Keratinocyte (primary cell): ENCODE data around the gene GAN.

Experiments used
- EZH2 ChIP-seq: IDR thresholded peaks from one replicate; pipeline ENCODE4 v1.6.1; 2012; ENCODE audit warnings: inconsistent platforms, mild to moderate bottlenecking, low read length, moderate library complexity
- TF ChIP-seq, protein P1 (sequence below), 3 experiments: IDR thresholded peaks in 1 of 3; conservative IDR thresholded peaks in 1 of 3; optimal IDR thresholded peaks in 1 of 3; 2 replicates in 2 of 3; 3 replicates in 1 of 3; pipeline versions ENCODE3 to v1.5.1; 2011; ENCODE audit warnings: low read length in 3 of 3, mild to moderate bottlenecking in 3 of 3, moderate library complexity in 2 of 3, control low read depth in 1 of 3, inconsistent platforms in 1 of 3; ENCODE audit not compliant: insufficient read depth in 2 of 3; ENCODE audit errors: extremely low read depth in 1 of 3

DNA sequence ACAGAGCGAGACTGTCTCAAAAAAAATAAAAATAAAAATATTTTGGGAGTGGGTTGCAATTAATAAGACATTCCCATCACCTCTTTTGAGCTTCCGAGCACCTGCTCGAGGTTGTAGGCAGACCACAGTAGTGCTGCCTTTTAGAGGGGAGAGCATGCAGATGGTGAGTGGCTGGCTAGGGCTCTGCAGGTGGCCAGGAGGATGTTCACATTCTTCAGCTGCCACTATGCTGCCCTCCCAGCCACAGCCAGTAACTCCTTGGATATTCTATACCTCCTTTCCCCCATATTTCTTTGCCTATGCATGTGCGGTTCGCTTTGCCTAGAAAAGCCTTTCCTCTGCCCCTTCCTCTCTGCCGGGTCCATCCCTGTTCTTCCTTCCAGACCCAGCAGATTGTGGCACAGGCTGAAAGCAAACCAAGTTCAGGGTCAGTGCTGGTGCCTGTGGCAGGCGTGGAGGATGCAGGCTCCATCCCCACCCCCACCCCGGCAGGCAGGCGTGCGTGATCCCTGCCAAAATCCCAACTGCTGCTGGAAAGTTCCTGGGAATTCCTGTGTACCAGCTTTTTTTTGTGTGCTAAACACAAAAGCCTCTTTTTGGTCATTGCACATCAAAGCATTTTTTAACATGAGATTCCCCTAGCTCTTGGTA lies 96.0 kb downstream of the GAN start:
- TF ChIP-seq EZH2, result no peak
- TF ChIP-seq, protein P1, sequence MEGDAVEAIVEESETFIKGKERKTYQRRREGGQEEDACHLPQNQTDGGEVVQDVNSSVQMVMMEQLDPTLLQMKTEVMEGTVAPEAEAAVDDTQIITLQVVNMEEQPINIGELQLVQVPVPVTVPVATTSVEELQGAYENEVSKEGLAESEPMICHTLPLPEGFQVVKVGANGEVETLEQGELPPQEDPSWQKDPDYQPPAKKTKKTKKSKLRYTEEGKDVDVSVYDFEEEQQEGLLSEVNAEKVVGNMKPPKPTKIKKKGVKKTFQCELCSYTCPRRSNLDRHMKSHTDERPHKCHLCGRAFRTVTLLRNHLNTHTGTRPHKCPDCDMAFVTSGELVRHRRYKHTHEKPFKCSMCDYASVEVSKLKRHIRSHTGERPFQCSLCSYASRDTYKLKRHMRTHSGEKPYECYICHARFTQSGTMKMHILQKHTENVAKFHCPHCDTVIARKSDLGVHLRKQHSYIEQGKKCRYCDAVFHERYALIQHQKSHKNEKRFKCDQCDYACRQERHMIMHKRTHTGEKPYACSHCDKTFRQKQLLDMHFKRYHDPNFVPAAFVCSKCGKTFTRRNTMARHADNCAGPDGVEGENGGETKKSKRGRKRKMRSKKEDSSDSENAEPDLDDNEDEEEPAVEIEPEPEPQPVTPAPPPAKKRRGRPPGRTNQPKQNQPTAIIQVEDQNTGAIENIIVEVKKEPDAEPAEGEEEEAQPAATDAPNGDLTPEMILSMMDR (optimal IDR thresholded peaks at IDR 0.05 in 1 of 3, IDR thresholded peaks at IDR 0.05 in 1 of 3, conservative IDR thresholded peaks at IDR 0.05 in 1 of 3; ENCODE audit: extremely low read depth in 1 of 3, insufficient read depth in 2 of 3, low read length in 3 of 3), result no peak
